H9 (cell line): ENCODE results near the gene KLK3. TPM values are rescaled to one million over a fixed set of nuclear protein-coding genes. Genes with fewer than 3 reads are reported as not detected.
"Not testable (repeated sequence)": the region's sequence is repeated elsewhere in the genome, so short reads cannot be mapped to it uniquely, and the experiment has no call there.

Experiments
- DNase-seq: peaks from one replicate; pipeline ENCODE4 v3.0.0-alpha.2; 2017
- H2AFZ ChIP-seq: one replicate; pipeline ENCODE4 v1.6.1; 2013; ENCODE audit warnings: mild to moderate bottlenecking, low read length, control low read depth, moderate library complexity
- H2AK5ac ChIP-seq: 2 replicates; pipeline ENCODE4 v1.6.1; 2013; ENCODE audit warnings: low read length, control low read depth, mixed read lengths; ENCODE audit not compliant: insufficient read length
- H2BK120ac ChIP-seq: one replicate; pipeline ENCODE4 v1.6.1; 2013; ENCODE audit warnings: low read depth, mild to moderate bottlenecking, low read length, control low read depth, inconsistent platforms; ENCODE audit not compliant: poor library complexity, severe bottlenecking
- H2BK12ac ChIP-seq: 2 replicates; pipeline ENCODE4 v1.6.1; 2013; ENCODE audit warnings: low read length, control low read depth, mixed read lengths, low read depth; ENCODE audit not compliant: insufficient read length
- H2BK15ac ChIP-seq: 2 replicates; pipeline ENCODE4 v1.6.1; 2013; ENCODE audit warnings: low read depth, low read length, control low read depth
- H2BK20ac ChIP-seq: one replicate; pipeline ENCODE4 v1.6.1; 2013; ENCODE audit warnings: low read depth, mild to moderate bottlenecking, low read length, control low read depth, inconsistent platforms; ENCODE audit not compliant: poor library complexity, severe bottlenecking
- H2BK5ac ChIP-seq: 2 replicates; pipeline ENCODE4 v1.6.1; 2013; ENCODE audit warnings: low read length, control low read depth, mixed read lengths; ENCODE audit not compliant: insufficient read length
- H3K14ac ChIP-seq: 2 replicates; pipeline ENCODE4 v1.6.1; 2013; ENCODE audit warnings: low read length, control low read depth; ENCODE audit not compliant: insufficient read depth
- H3K18ac ChIP-seq: 2 replicates; pipeline ENCODE4 v1.6.1; 2013; ENCODE audit warnings: low read depth, mild to moderate bottlenecking, mixed read lengths, low read length, control low read depth; ENCODE audit not compliant: insufficient read length
- H3K23ac ChIP-seq: 2 replicates; pipeline ENCODE4 v1.6.1; 2013; ENCODE audit warnings: low read length, control low read depth, mixed read lengths, low read depth; ENCODE audit not compliant: insufficient read length
- H3K23me2 ChIP-seq: 2 replicates; pipeline ENCODE4 v1.6.1; 2013; ENCODE audit warnings: low read depth, mild to moderate bottlenecking, mixed read lengths, low read length, control low read depth; ENCODE audit not compliant: insufficient read length, poor library complexity, severe bottlenecking
- H3K27ac ChIP-seq: 2 replicates; pipeline ENCODE4 v1.5.1; 2013; ENCODE audit warnings: low read length, control low read depth, mixed read lengths, low read depth; ENCODE audit not compliant: insufficient read length
- H3K27me3 ChIP-seq: 2 replicates; pipeline ENCODE4 v1.6.1; 2013; ENCODE audit warnings: low read length, control low read depth, inconsistent platforms; ENCODE audit not compliant: insufficient read depth
- H3K4ac ChIP-seq: 2 replicates; pipeline ENCODE4 v1.6.1; 2013; ENCODE audit warnings: low read depth, mild to moderate bottlenecking, control low read depth, inconsistent platforms, low read length, moderate library complexity
- H3K4me1 ChIP-seq: 2 replicates; pipeline ENCODE4 v1.6.1; 2013; ENCODE audit warnings: low read length, control low read depth, inconsistent platforms; ENCODE audit not compliant: insufficient read depth
- H3K4me2 ChIP-seq: 2 replicates; pipeline ENCODE4 v1.6.1; 2013; ENCODE audit warnings: low read length, control low read depth, mixed read lengths; ENCODE audit not compliant: insufficient read length, insufficient read depth
- H3K56ac ChIP-seq: 2 replicates; pipeline ENCODE4 v1.6.1; 2013; ENCODE audit warnings: low read depth, mild to moderate bottlenecking, mixed read lengths, low read length, control low read depth; ENCODE audit not compliant: insufficient read length
- H3K79me1 ChIP-seq: 2 replicates; pipeline ENCODE4 v1.6.1; 2013; ENCODE audit warnings: low read depth, mild to moderate bottlenecking, moderate library complexity, low read length, control low read depth, inconsistent platforms; ENCODE audit not compliant: insufficient read depth, poor library complexity, severe bottlenecking
- H3K79me2 ChIP-seq: 2 replicates; pipeline ENCODE4 v1.6.1; 2013; ENCODE audit warnings: low read length, control low read depth, inconsistent platforms; ENCODE audit not compliant: insufficient read depth
- H3K9ac ChIP-seq: 2 replicates; pipeline ENCODE4 v1.6.1; 2013; ENCODE audit warnings: low read length, control low read depth, mixed read lengths; ENCODE audit not compliant: insufficient read length; ENCODE audit errors: extremely low read depth
- H3K9me3 ChIP-seq: one replicate; pipeline ENCODE4 v1.6.1; 2013; ENCODE audit warnings: low read depth, low read length, inconsistent platforms; ENCODE audit not compliant: control insufficient read depth
- H3T11ph ChIP-seq: one replicate; pipeline ENCODE4 v1.6.1; 2013; ENCODE audit warnings: mild to moderate bottlenecking, low read length, control low read depth, inconsistent platforms
- H4K20me1 ChIP-seq: one replicate; pipeline ENCODE4 v1.6.1; 2013; ENCODE audit not compliant: control insufficient read depth, insufficient read length, insufficient read depth
- H4K5ac ChIP-seq: 2 replicates; pipeline ENCODE4 v1.6.1; 2013; ENCODE audit warnings: low read depth, mild to moderate bottlenecking, mixed read lengths, low read length, control low read depth; ENCODE audit not compliant: insufficient read length
- H4K8ac ChIP-seq: replicated peaks from 2 replicates; pipeline ENCODE4 v1.6.1; 2013; ENCODE audit warnings: low read length, control low read depth, mixed read lengths, low read depth; ENCODE audit not compliant: insufficient read length
- H4K91ac ChIP-seq: 2 replicates; pipeline ENCODE4 v1.6.1; 2013; ENCODE audit warnings: low read depth, mild to moderate bottlenecking, moderate library complexity, mixed read lengths, low read length, control low read depth; ENCODE audit not compliant: insufficient read length
- H3K27ac Mint-ChIP-seq, 3 experiments: 2 replicates in 2 of 3; 3 replicates in 1 of 3; pipeline ENCODE4 v1.8.0; 2020 to 2021; ENCODE audit warnings: mixed read lengths in 3 of 3, mild to moderate bottlenecking in 1 of 3, moderate library complexity in 1 of 3
- H3K27me3 Mint-ChIP-seq: 2 replicates; pipeline ENCODE4 v1.8.0; 2021; ENCODE audit warnings: low read depth, mild to moderate bottlenecking, moderate library complexity, mixed read lengths
- H3K36me3 Mint-ChIP-seq, 3 experiments: 2 replicates in 2 of 3; 3 replicates in 1 of 3; pipeline ENCODE4 v1.8.0; 2020 to 2021; ENCODE audit warnings: low read depth in 3 of 3, mixed read lengths in 3 of 3; ENCODE audit not compliant: insufficient read depth in 1 of 3
- H3K4me1 Mint-ChIP-seq, 2 experiments: 2 replicates each; pipeline ENCODE4 v1.8.0; 2020; ENCODE audit warnings: mixed read lengths in 2 of 2
- H3K4me3 Mint-ChIP-seq, 2 experiments: 2 replicates in 1 of 2; 3 replicates in 1 of 2; pipeline ENCODE4 v1.8.0; 2020 to 2021; ENCODE audit warnings: mild to moderate bottlenecking in 2 of 2, mixed read lengths in 2 of 2, moderate library complexity in 1 of 2
- H3K9me3 Mint-ChIP-seq, 2 experiments: 2 replicates in 1 of 2; 3 replicates in 1 of 2; pipeline ENCODE4 v1.8.0; 2020; ENCODE audit warnings: mild to moderate bottlenecking in 2 of 2, mixed read lengths in 2 of 2, moderate library complexity in 1 of 2
- WGBS: extraction: QIAGEN DNeasy Blood & Tissue Kit; methylation state at CpG from one replicate; pipeline ENCODE4 v1.1.7; 2013; ENCODE audit warnings: missing lambda C conversion rate, low lambda C conversion rate, mixed read lengths; ENCODE audit not compliant: insufficient read length; ENCODE audit errors: extremely low coverage; 5-methylcytosine and 5-hydroxymethylcytosine counted together
- total RNA-seq: library from RNA; stranded (reverse); gene quantifications from 2 replicates; pipeline ENCODE4 v1.2.1, GENCODE V29; 2021
- TF ChIP-seq, protein P1 (sequence below): fragments of 200-600 bp; sonication (generic); conservative IDR thresholded peaks from 3 replicates; pipeline ENCODE4 v1.8.0; 2021; ENCODE audit warnings: antibody characterized with exemption, mild to moderate bottlenecking

Gene KLK3
- total RNA-seq, 1 experiment from 2014 or later, result not detected

DNA sequence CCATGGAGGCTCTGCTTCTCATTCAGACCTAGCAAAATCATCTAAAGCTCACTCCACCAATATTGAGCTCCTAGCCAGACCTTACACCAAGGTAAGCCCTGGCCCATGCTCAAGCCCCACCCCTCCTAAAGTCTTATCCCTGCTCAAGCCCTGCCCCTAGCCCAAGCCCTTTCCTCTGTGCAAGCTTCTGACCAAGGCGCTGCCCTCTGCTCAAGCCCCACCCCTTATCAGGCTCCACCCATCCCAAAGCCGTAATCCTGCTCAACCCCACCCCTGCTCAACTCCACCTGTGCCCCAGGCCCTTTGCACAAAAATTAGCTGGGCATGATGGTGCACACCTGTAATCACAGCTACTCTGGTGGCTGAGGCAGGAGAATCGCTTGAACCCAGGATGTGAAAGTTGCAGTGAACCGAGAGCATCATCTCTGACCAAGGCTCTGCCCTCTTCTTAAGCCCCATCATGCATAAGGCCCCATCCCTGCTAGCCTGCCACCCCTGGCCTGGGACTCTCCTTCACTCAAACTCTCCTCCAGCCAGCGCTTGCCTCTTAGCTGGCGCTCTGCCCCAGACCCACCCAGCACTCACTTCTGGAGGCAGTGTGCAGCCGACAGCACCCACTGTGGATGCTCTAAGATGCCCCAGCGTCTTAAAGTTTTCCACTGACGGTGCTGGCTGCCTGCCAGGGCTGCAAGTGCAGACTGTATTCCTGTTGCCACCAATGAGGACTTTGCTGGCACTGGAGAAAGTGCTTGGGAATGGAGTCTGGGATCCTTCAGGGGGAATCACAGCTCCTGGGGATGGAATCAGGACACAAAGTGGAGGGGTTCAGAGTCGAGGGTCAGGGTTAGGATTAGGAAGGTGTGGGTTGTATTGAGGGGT, 40.0 kb downstream of the KLK3 start:
- no peak for DNase-seq
- Histone ChIP-seq H2BK15ac (no peak overlapping the region), H3K79me2 (no peaks in the 10 kb centered on the region), H3K23me2 (no peaks in the 10 kb centered on the region), H4K20me1 (no peaks in the 10 kb centered on the region), H3K56ac (no peak overlapping the region), H3K4me1 (no peaks in the 10 kb centered on the region), H3K27me3 (no peaks in the 10 kb centered on the region; the same call in 1 of the 2 replicates), H3K4ac (no peak overlapping the region), H3K4me2 (no peak overlapping the region), H2BK120ac (no peak overlapping the region), H3K18ac (no peak overlapping the region), H2BK12ac (no peak overlapping the region), H3K27ac (no peak overlapping the region), H3K9me3 (peaks cover 4% of the 10 kb centered on the region), H3K14ac (no peak overlapping the region), H2AK5ac (no peak overlapping the region), H4K91ac (no peak overlapping the region), H4K5ac (no peak overlapping the region), H2BK20ac (no peak overlapping the region), H3T11ph (no peak overlapping the region), H2BK5ac (no peak overlapping the region), H2AFZ (no peak overlapping the region), H3K23ac (no peak overlapping the region), H3K9ac (no peak overlapping the region), H4K8ac (no peak overlapping the region), H3K79me1 (no peaks in the 10 kb centered on the region)
- H3K4me1 Mint-ChIP-seq, result no peaks in the 10 kb centered on the region
- peaks cover 36 to 38% of the 10 kb centered on the region in 2 experiments for H3K9me3 Mint-ChIP-seq
- TF ChIP-seq, protein P1, sequence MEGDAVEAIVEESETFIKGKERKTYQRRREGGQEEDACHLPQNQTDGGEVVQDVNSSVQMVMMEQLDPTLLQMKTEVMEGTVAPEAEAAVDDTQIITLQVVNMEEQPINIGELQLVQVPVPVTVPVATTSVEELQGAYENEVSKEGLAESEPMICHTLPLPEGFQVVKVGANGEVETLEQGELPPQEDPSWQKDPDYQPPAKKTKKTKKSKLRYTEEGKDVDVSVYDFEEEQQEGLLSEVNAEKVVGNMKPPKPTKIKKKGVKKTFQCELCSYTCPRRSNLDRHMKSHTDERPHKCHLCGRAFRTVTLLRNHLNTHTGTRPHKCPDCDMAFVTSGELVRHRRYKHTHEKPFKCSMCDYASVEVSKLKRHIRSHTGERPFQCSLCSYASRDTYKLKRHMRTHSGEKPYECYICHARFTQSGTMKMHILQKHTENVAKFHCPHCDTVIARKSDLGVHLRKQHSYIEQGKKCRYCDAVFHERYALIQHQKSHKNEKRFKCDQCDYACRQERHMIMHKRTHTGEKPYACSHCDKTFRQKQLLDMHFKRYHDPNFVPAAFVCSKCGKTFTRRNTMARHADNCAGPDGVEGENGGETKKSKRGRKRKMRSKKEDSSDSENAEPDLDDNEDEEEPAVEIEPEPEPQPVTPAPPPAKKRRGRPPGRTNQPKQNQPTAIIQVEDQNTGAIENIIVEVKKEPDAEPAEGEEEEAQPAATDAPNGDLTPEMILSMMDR, result no peak
- H3K36me3 Mint-ChIP-seq, result peaks cover 4 to 11% (median 7%) of the 10 kb centered on the region in 3 experiments; a peak in 5 of 7 replicates
- H3K27me3 Mint-ChIP-seq, result peaks cover 77% of the 10 kb centered on the region
- H3K27ac Mint-ChIP-seq, result no peak overlapping the region
- no peak overlapping the region for H3K4me3 Mint-ChIP-seq
- no CpG with 5 or more reads among the region's 10 CpGs for WGBS

DNA sequence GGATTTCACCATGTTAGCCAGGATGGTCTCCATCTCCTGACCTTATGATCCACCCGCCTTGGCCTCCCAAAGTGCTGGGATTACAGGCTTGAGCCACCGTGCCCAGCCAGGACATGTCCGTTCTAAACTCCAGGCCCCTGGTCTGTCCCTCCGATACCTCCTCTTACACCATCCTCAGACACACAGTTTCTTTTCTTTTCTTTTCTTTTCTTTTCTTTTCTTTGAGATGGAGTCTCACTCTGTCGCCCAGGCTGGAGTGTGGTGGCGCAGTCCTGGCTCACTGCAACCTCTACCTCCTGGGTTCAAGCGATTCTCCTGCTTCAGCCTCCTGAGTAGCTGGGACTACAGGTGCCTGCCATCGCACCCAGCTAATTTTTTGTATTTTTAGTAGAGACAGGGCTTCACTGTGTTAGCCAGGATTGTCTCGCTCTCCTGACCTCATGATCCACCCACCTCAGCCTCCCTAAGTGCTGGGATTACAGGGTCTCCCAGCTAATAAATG, 41.4 kb downstream of the KLK3 start:
- H3K56ac ChIP-seq, H2BK5ac ChIP-seq, H3K27ac Mint-ChIP-seq, H3K27me3 ChIP-seq, H4K8ac ChIP-seq, H3K23me2 ChIP-seq, H3K9me3 ChIP-seq, H4K91ac ChIP-seq, H3K79me1 ChIP-seq, H3K4me1 Mint-ChIP-seq, H2BK120ac ChIP-seq, DNase-seq, H4K5ac ChIP-seq, H2BK20ac ChIP-seq, H3K14ac ChIP-seq, H3K4me3 Mint-ChIP-seq, H3K4me1 ChIP-seq, H3K4ac ChIP-seq, H2BK12ac ChIP-seq, H3K23ac ChIP-seq, H4K20me1 ChIP-seq, H3K27ac ChIP-seq, H2BK15ac ChIP-seq, H3T11ph ChIP-seq, H2AFZ ChIP-seq, H3K9ac ChIP-seq, H2AK5ac ChIP-seq, H3K18ac ChIP-seq, H3K79me2 ChIP-seq, H3K4me2 ChIP-seq: not testable (repeated sequence)
- Mint-ChIP-seq H3K27me3 (peaks cover 71% of the 10 kb centered on the region), H3K36me3 (peaks cover 4 to 11% (median 7%) of the 10 kb centered on the region in 3 experiments; a peak in 5 of 7 replicates), H3K9me3 (peaks cover 36 to 38% of the 10 kb centered on the region in 2 experiments)
- WGBS, result no CpG with 5 or more reads among the region's 9 CpGs
